SJSA1 (cell line): ENCODE measurements around the gene OSBPL9. TPM values are rescaled to one million over a fixed set of nuclear protein-coding genes. Genes with fewer than 3 reads are reported as not detected.

ENCODE experiments used
- DNase-seq, 2 experiments: peaks; one replicate each; pipeline ENCODE4 v3.0.0-alpha.2; 2015 to 2020; ENCODE audit warnings: low spot score in 2 of 2, low read depth in 1 of 2
- H3K27ac ChIP-seq: fragments of 250-450 bp; sonication (Bioruptor Pico); 2 replicates; pipeline ENCODE4 v1.5.1; 2020; ENCODE audit warnings: mild to moderate bottlenecking, moderate library complexity
- H3K27me3 ChIP-seq: fragments of 250-450 bp; sonication (Bioruptor Pico); replicated peaks from 2 replicates; pipeline ENCODE4 v1.5.1; 2020; ENCODE audit warnings: mild to moderate bottlenecking, moderate library complexity
- H3K36me3 ChIP-seq: fragments of 250-450 bp; sonication (Bioruptor Pico); 2 replicates; pipeline ENCODE4 v1.5.1; 2020; ENCODE audit warnings: mild to moderate bottlenecking
- H3K4me1 ChIP-seq: fragments of 250-450 bp; sonication (Bioruptor Pico); replicated peaks from 2 replicates; pipeline ENCODE4 v1.6.1; 2021; ENCODE audit warnings: mild to moderate bottlenecking
- H3K4me3 ChIP-seq: fragments of 250-450 bp; sonication (Bioruptor Pico); 2 replicates; pipeline ENCODE4 v1.5.1; 2020; ENCODE audit warnings: mild to moderate bottlenecking
- H3K9me3 ChIP-seq: fragments of 250-450 bp; sonication (Bioruptor Pico); replicated peaks from 2 replicates; pipeline ENCODE4 v1.5.1; 2020; ENCODE audit warnings: mild to moderate bottlenecking
- total RNA-seq: library from RNA; depleted of rRNA; stranded (reverse); fragments of >200 nt; shearing (Covaris generic); gene quantifications from 2 replicates; pipeline ENCODE4 v1.2.3, GENCODE V29; 2014

The OSBPL9 gene
- total RNA-seq, 1 experiment from 2014 or later = 117 TPM

DNA sequence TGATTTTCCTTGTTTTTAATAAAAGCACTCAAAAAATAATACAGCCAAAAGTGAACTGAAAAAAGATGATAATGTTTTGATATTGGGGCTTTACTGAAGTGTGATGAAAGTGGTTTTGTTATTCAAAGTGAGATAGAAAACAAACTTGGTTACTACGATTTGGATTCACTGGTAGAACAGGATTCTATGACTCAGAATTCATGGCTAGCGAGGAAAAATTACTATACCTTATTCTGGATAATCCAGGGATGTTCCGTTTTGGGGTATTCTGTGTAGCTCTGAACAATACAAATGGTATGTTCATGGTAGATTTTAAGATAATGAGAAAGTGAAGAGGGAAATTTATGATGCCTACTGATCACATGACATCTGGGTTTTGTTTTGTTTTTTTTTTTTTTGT lies 144.0 kb downstream of the OSBPL9 start:
- Histone ChIP-seq H3K27ac (no peak overlapping the region), H3K36me3 (peaks cover 18% of the 10 kb centered on the region), H3K4me3 (no peak overlapping the region), H3K27me3 (no peaks in the 10 kb centered on the region), H3K4me1 (no peaks in the 10 kb centered on the region), H3K9me3 (no peaks in the 10 kb centered on the region)
- no peak for DNase-seq

DNA sequence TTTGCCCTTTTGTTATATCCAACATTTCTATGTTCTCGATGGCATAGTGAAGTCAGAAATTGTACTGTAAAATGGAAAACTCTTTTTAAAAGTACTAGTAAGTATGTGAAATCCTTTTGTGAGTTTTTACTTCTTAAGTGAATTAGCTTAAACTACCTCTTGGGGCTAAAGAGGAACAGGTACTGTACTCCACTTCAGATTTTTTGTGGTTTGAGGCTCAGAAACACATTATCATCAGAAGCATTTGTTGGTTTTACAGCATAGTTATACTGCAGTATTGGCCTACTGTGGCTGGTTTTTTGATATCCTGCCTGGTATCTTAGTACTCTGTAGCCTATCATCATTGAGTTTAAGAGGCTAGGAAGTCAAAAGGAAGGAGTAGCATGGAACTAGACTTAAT lies 144.5 kb downstream of the OSBPL9 start:
- Histone ChIP-seq H3K4me3 (no peak overlapping the region), H3K36me3 (peaks cover 23% of the 10 kb centered on the region), H3K27ac (no peak overlapping the region)

DNA sequence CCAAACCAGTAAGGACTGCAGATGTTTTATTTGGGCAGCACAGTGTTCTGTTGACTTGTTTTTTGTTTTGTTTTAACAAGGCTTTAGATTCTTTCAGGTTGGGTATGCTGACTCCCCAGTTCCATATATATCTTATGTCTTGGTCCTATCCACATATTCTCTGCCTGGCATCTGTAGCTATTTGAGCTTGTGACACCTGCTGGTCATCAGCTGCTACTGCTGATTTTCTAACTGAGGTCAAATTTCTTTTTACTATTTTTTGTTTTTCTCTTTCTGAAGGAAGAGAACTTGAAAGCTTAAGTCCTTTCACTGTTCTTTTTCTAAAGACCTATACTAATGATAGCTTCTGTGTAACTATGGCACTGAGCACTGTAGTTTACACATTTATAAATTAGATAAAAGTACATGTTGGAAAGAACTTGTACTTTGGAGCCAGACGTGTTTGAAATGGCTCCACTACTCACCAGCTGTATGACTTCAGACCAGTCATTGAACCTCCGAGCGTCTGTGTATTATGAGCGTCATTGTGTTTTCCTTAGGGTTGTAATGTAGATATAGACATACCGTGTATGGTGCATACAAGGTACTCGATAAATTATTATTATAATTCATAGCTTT lies 152.2 kb downstream of the OSBPL9 start:
- no peak overlapping the region for H3K27ac ChIP-seq
- no peaks in the 10 kb centered on the region for H3K4me1 ChIP-seq
- peaks cover 69% of the 10 kb centered on the region for H3K36me3 ChIP-seq
- H3K4me3 ChIP-seq = no peak overlapping the region
- no peaks in the 10 kb centered on the region for H3K9me3 ChIP-seq
- DNase-seq = peak in 1 of 2 experiments; percentile 59
- H3K27me3 ChIP-seq = no peaks in the 10 kb centered on the region

More for the DNA sequence above, 144.5 kb downstream of the OSBPL9 start:
- H3K27me3 ChIP-seq = no peaks in the 10 kb centered on the region
- no peaks in the 10 kb centered on the region for H3K9me3 ChIP-seq
- DNase-seq = no peak
- no peaks in the 10 kb centered on the region for H3K4me1 ChIP-seq

GRCh38 chr1:51776408-51776807 lies 159.5 kb downstream of the OSBPL9 start:
- Histone ChIP-seq H3K27me3 (no peaks in the 10 kb centered on the region), H3K4me3 (no peak overlapping the region), H3K36me3 (peaks cover 51% of the 10 kb centered on the region), H3K4me1 (no peaks in the 10 kb centered on the region), H3K27ac (no peak overlapping the region), H3K9me3 (no peaks in the 10 kb centered on the region)
- DNase-seq = no peak

DNA sequence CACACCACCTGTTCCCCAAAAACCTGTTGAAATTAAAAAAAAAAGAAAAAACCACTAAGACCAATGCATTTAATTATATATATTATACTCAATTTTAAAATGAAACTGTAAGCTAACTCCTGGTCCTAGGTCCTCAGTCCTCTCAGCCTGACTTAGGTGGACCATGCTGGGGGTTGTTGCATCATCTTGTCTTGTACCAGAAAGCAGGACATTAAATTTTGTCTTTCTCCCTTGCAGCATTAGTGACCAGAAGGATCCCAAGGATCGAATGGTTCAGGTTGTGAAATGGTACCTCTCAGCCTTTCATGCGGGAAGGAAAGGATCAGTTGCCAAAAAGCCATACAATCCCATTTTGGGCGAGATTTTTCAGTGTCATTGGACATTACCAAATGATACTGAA lies 164.0 kb downstream of the OSBPL9 start:
- Histone ChIP-seq H3K36me3 (peaks cover 62% of the 10 kb centered on the region), H3K27ac (no peak overlapping the region), H3K4me3 (no peak overlapping the region), H3K9me3 (no peaks in the 10 kb centered on the region), H3K27me3 (no peaks in the 10 kb centered on the region), H3K4me1 (no peaks in the 10 kb centered on the region)
- no peak for DNase-seq

GRCh38 chr1:51784997-51785421 lies 168.1 kb downstream of the OSBPL9 start:
- Histone ChIP-seq H3K4me1 (no peaks in the 10 kb centered on the region), H3K9me3 (no peaks in the 10 kb centered on the region), H3K27me3 (no peaks in the 10 kb centered on the region), H3K36me3 (peaks cover 89% of the 10 kb centered on the region), H3K4me3 (no peak overlapping the region), H3K27ac (no peak overlapping the region)
- DNase-seq = no peak

DNA sequence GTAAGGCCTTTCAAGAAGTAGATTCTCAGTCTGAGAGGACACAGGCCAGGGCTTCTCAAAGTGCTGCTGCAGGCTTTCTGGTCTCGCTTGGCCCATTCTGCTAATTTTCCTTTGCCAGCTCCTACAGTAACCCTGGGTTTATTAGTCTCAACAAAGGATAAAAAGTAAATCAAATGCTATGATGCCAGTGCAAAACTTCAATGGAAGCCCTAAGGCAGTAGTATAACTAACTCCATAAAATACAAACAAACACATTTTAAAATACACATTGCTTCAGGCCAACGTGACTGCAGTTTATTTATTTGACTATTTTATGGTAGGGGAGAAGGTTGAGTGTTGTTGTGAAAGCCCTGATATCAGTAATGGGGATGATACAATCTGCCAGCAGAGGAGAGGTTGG lies 172.0 kb downstream of the OSBPL9 start:
- Histone ChIP-seq H3K27ac (no peak overlapping the region), H3K36me3 (peaks cover 100% of the 10 kb centered on the region), H3K4me1 (no peaks in the 10 kb centered on the region), H3K4me3 (no peak overlapping the region), H3K27me3 (no peaks in the 10 kb centered on the region), H3K9me3 (no peaks in the 10 kb centered on the region)
- no peak for DNase-seq

DNA sequence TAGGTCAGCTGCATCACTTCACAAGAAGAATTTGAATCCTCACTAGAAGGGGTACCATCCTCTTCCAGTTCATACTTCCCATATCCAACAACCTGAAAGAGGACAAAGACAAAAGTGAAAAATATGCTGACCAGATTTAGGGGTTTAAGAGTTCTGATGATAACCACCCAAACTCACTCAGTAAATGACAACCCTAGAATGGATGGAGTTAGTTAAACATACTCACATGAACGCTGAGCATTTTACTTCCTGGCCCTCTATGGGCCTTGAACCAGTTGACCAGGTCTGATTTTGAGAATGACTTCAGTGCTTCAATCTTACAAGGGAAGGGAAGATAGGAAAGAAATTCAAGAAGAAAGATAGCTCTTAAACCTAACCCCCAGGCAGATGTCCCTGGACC lies 172.4 kb downstream of the OSBPL9 start:
- Histone ChIP-seq H3K9me3 (no peaks in the 10 kb centered on the region), H3K27ac (no peak overlapping the region), H3K4me1 (no peaks in the 10 kb centered on the region), H3K4me3 (no peak overlapping the region), H3K27me3 (no peaks in the 10 kb centered on the region), H3K36me3 (peaks cover 100% of the 10 kb centered on the region)
- no peak for DNase-seq

DNA sequence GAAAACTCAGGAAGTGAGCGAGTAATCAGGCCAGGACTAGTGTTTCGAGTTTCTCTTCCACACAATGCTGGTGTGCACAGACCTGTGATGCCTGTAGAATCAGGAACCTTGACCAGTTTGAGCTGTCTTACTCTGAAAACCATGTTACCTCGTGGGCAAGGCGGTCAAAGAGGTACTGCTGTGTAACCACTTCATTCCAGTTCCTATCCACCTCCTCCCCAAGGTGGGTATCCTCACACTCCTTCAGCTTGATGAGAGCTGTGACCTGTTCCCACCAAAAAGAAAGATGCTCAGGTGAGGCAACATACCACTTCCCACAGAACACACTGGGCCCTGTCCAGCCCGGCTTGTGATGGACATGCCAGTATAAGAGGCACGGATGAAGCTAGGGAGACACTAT lies 173.5 kb downstream of the OSBPL9 start:
- H3K9me3 ChIP-seq = no peaks in the 10 kb centered on the region
- H3K4me1 ChIP-seq = no peaks in the 10 kb centered on the region
- H3K36me3 ChIP-seq = peaks cover 99% of the 10 kb centered on the region
- H3K27me3 ChIP-seq = no peaks in the 10 kb centered on the region
- no peak overlapping the region for H3K27ac ChIP-seq
- no peak overlapping the region for H3K4me3 ChIP-seq
- no peak for DNase-seq

DNA sequence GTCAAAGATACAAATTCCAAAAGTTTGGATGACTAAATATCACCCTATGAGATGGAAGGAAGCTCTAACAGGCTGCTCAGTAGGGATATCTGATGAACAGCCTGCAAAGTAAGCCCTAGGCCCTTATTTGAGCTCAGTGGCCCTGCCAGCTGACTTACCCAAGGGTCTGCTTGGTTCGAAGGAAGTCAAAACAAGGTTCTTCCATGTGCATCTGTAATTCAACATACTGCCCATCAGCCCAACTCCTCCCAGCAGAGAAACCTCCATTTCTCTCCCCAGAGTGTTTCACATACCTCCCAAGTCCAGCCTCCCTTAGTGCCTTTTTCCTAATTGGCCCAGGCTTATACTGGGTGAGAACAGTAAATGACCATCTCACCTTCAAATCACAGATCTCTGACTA lies 175.0 kb downstream of the OSBPL9 start:
- no peaks in the 10 kb centered on the region for H3K9me3 ChIP-seq
- H3K4me1 ChIP-seq = no peaks in the 10 kb centered on the region
- no peaks in the 10 kb centered on the region for H3K27me3 ChIP-seq
- H3K4me3 ChIP-seq = no peak overlapping the region
- no peak overlapping the region for H3K27ac ChIP-seq
- no peak for DNase-seq
- peaks cover 92% of the 10 kb centered on the region for H3K36me3 ChIP-seq

DNA sequence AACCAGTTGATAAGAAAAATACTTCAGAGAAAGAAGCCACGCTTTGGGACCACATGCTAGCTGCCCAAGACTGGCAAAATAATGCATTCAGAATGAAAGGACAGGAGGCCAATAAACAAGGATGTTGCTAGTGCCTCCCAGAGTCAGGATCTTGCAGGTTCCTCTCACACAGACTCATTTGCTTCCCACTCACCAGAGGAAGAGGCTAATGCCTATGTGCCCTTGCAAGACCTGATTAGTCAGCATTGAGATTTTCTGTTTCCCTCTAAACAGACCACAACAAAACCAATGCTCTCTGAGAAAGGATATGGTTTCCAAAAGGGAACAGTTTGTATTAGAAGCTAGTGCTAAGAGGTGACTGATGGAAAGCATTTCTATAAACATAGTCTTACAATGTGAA lies 176.0 kb downstream of the OSBPL9 start:
- H3K4me1 ChIP-seq = no peaks in the 10 kb centered on the region
- H3K9me3 ChIP-seq = no peaks in the 10 kb centered on the region
- H3K36me3 ChIP-seq = peaks cover 92% of the 10 kb centered on the region
- no peak overlapping the region for H3K4me3 ChIP-seq
- no peak overlapping the region for H3K27ac ChIP-seq
- H3K27me3 ChIP-seq = no peaks in the 10 kb centered on the region
- DNase-seq = no peak

DNA sequence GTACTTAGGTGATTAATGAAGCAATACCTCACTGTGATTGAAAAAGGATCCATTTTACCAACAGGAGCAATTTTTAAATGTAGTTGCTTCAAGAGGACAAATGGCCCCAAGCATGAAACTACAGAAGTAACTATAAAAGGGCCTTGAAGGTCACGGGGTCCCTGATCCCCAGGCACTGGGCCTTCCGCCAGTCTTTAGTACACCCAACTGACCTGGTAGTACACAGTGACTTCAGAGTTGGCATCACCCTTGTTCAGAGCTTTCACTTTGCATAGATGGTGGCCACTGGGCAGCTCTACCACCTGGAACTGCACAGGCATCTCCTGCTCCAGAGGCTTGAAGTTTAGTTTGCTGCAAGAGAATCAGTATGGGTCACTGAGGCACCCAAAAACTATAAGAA lies 177.4 kb downstream of the OSBPL9 start:
- H3K4me3 ChIP-seq = no peak overlapping the region
- no peaks in the 10 kb centered on the region for H3K9me3 ChIP-seq
- H3K27me3 ChIP-seq = no peaks in the 10 kb centered on the region
- no peaks in the 10 kb centered on the region for H3K4me1 ChIP-seq
- peaks cover 89% of the 10 kb centered on the region for H3K36me3 ChIP-seq
- no peak overlapping the region for H3K27ac ChIP-seq
- no peak for DNase-seq

DNA sequence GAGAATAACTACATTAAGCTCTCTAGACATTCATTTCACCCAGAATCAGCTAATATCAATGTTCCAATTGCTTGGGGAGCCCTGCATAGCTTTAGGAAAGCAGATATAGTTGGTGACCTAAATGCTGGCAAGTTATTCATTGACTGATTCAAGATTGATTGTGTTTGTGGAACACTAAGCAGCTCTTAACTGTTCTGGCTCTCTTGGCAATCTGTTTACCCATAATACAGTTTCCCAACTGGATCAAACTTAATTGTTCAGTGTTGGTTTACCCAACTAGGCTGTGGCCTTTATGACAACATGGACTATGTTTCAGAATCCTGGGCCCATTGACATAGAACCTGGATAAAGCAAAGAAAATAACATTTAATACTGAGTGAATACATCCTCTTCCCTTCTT lies 178.0 kb downstream of the OSBPL9 start:
- DNase-seq = no peak
- Histone ChIP-seq H3K27ac (no peak overlapping the region), H3K4me3 (no peak overlapping the region), H3K27me3 (no peaks in the 10 kb centered on the region), H3K36me3 (peaks cover 89% of the 10 kb centered on the region), H3K9me3 (no peaks in the 10 kb centered on the region), H3K4me1 (no peaks in the 10 kb centered on the region)

GRCh38 chr1:51799372-51799771 lies 182.5 kb downstream of the OSBPL9 start:
- no peak for DNase-seq
- Histone ChIP-seq H3K4me3 (no peak overlapping the region), H3K9me3 (no peaks in the 10 kb centered on the region), H3K36me3 (peaks cover 87% of the 10 kb centered on the region), H3K27me3 (no peaks in the 10 kb centered on the region), H3K27ac (no peak overlapping the region), H3K4me1 (no peaks in the 10 kb centered on the region)

DNA sequence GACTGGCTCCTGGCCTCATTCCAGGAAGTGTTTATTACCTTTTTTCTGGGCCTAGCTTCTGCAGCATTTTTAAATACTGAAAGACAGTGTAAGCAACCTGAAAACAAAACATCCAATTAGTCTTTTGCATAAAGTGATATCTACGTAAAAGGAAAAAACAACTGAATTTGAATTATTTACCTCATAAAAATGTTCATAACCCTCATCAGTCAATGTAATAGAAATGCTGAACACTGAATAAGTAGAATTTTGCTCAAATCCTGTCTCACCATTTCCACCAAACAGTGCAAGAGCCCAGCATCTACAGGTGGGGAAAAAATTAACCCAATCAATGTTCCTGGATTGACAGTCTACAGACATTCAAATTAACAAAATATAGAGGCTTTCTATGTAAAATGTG lies 197.6 kb downstream of the OSBPL9 start:
- Histone ChIP-seq H3K27me3 (no peaks in the 10 kb centered on the region), H3K36me3 (peaks cover 77% of the 10 kb centered on the region), H3K9me3 (no peaks in the 10 kb centered on the region), H3K4me1 (no peaks in the 10 kb centered on the region), H3K4me3 (no peak overlapping the region), H3K27ac (no peak overlapping the region)
- DNase-seq = no peak
